Measurements from ENCODE around the gene AADAC.
"Not testable (repeated sequence)": the region's sequence is repeated elsewhere in the genome, so short reads cannot be mapped to it uniquely, and the experiment has no call there.

DNA sequence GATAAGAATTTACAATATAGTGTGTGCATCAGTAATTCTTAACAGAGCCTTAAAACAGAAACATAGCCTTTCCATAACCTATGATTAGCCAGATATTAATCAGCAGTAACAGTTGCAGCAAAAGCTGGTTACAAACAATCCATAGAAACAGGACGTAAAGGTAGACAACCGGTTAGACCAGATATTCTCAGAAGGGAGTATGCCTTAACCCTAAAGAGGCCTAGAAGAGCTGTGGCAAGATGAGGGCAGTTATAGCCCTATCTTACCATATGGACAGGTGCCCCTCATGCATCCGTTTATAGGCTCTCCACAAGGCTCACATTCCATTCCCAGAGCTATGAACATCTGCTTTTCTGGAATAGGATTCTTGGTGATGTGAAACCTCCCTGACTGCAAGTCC, 5.0 kb upstream of the AADAC start:
- not testable (repeated sequence) for TF ChIP-seq POLR2A, POLR2AphosphoS5, POU2F2, TAF1 (IDR thresholded peaks at IDR 0.05; ENCODE audit: low read depth, low read length)

Measured in GM12891 (cell line).